Right hindlimb (tissue), 1 donor: ENCODE results near the gene HNRNPAB.
A peak's percentile ranks its signal among the peaks of the same experiment; 100 is the strongest.

Experiments used
- DNase-seq: peaks from one replicate; pipeline ENCODE4 v3.0.0-alpha.2; 2018

HNRNPAB gene

GRCh38 chr5:178204182-178204934, at the start of gene HNRNPAB:
Gene HNRNPAB (plus strand): TSS chr5:178204533. CDS start chr5:178204838, 305 bp downstream.
- peak; percentile 96 for DNase-seq

- no peak for DNase-seq
These were observed 49.3 kb upstream of the HNRNPAB start for GRCh38 chr5:178155065-178155464.

DNA sequence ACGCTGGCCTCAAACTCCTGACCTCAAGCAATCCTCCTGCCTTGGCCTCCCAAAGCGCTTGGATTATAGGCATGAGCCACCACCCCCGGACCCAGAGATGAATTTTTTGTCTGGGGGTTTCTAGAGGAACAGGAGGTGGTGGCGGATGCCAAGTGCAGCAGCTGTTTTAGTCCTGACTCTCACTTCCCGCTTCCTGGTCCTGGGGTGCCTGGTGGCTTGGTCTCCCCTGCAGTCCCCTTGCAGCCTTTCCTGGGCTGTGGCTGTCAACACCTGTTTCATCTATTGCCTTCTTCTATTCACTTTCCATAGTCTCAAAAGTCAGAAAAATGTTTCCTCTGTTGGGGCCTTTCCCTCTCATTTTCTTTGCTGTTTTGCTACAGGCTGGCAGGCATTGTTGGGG, 44.2 kb upstream of the HNRNPAB start:
- DNase-seq, result no peak

DNA sequence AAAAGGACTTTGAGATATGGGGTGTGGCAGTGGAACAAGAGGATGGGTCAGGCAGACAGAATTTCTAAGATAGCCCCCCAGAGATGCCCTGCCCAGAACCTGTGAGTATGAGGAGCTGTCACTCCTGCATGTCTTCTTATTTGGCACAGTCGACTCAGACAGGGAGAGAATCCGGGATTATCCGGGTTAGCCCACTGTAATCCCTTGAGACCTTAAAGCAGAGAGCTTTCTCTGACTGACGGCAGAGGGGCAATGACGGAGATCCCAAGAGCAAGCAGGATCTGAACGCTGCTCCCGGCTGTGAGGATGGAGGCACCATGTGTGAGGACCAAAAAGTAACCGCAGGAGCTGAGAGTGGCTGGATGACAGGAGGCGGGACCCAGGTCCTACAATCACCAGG, 41.9 kb upstream of the HNRNPAB start:
- no peak for DNase-seq

- peak; percentile 84 for DNase-seq
These were observed 40.3 kb upstream of the HNRNPAB start for GRCh38 chr5:178163772-178164735.

- DNase-seq, result no peak
These were observed 38.8 kb upstream of the HNRNPAB start for GRCh38 chr5:178165581-178165980.

GRCh38 chr5:178170455-178170854, 33.9 kb upstream of the HNRNPAB start:
- no peak for DNase-seq

- DNase-seq, result no peak
These were observed 29.9 kb upstream of the HNRNPAB start for GRCh38 chr5:178174456-178174855.

DNA sequence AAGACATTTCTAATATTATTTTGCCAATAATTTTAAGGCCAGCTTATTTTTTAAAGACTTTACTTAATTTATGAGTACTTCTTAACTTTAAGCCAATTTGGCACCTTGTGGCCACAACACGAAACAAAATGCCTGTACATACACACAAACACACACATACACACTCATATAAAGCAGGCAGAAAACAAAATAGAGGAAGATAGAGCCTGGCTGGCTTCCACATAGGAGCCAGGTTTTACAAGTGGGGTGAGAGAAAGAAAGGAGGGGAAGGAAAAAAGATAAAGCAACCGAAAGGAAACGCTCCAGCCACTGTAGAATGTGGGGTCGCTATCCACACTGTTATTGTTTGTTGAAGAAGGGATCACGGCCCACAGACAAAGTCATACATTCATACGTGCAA, 27.5 kb upstream of the HNRNPAB start:
- no peak for DNase-seq

GRCh38 chr5:178177569-178177968, 26.8 kb upstream of the HNRNPAB start:
- no peak for DNase-seq

DNA sequence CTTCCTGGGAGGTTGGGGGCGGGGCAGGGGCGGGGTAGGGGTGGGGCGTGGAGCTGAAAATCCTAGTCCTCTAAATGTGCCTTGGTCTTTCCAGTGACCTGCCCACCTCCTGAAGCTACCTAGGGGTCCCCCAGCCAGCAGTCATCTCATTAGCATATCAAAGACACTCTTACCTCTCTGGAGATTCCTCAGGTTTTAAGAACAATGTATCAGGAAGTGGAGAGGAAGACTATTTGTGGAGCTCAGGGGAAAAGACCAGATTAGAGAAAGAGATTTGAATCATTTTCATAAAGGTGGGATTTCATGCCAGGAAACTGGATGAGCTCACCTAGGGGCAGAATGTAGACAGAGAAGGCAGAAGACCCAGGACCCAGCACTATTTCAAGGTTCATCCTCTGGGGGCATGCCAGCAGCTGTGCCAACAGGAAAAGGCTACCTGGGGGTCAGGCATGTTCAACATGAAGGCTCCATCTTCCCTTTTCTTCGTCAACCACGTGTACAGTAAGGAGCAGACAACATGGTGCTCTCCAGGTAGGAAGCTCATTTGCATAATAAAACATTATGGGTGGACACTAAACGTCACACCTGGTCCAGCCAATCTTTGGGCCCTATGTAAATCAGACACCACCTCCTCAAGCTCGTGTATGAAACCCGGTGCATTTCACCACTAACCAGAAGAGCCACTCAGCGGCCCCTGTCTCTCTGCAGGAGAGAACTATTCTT, 24.0 kb upstream of the HNRNPAB start:
- no peak for DNase-seq

GRCh38 chr5:178182158-178182876, 22.0 kb upstream of the HNRNPAB start:
- DNase-seq, result no peak

DNA sequence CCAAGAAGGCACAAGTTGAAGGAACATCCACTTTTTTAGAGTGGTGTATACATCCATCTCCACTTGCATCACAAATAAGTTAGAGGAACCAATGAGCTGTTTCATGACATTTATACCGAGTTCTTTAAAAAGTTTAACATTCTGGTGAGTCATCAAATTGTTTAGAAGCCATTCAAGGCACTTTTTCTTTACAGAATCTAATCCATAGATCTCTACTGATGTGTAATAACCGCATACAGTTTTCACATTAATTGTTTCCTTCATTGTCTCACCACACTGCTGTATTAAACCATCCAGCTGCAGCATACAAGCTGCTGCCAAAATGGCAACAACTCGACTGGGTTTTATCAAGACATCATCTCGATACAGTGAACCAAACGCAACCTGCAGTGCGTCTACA, 17.9 kb upstream of the HNRNPAB start:
- DNase-seq, result no peak

GRCh38 chr5:178187014-178187413, 17.3 kb upstream of the HNRNPAB start, which contains the start of gene GMCL2:
Gene GMCL2 (minus strand): TSS chr5:178187371. CDS start chr5:178187299, 72 bp downstream.
- no peak for DNase-seq

DNA sequence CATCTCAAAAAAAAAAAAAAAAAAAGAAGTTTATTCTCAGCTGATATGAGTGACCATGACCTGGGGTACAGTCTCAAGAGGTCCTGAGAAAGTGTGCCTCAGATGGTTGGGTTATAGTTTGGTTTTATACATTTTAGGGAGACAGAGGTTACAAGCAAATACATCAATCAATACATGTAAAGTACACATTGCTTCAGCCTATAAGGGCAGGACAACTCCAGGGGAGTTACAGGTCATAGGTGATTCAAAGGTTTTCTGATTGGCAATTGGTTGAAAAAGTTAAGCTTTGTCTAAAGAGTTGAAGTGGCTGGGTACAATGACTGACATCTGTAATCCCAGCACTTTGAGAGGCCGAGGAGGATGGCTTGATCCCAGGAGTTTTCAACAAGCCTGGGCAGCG, 14.9 kb upstream of the HNRNPAB start:
- no peak for DNase-seq

DNA sequence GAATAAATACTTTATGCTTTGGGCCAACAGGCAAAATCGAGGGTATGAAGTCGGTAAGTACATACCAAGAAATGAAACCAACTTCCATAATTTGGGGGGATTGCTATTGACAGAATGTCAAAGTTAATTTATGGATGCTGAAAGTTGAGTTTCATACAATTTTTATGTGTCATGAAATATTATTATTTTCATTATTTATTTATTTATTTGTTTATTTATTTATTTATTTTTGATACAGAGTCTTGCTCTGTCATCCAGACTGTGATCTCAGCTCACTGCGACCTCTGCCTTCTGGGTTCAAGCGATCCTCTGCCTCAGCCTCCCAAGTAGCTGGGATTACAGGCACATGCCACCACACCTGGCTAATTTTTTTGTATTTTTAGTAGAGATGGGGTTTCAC, 12.7 kb upstream of the HNRNPAB start:
- no peak for DNase-seq

DNA sequence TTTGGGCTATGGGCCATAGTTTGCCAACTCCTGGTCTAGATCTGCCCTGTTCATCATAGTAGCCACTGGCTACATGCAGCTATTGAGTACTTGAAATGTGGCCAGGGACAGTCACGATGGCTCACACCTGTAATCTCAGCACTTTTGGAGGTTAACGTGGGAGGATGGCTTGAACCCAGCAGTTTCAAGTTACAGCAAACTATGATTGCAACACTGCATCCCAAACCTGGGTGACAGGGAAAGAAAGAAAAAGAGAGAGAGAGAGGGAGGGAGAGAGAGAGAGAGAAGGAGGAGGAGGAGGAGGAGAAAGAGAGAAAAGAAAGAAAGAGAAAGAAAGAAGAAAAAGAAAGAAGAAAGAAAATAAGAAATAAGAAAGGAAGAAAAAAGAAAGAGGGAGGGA, 12.1 kb upstream of the HNRNPAB start:
- DNase-seq, result no peak

DNA sequence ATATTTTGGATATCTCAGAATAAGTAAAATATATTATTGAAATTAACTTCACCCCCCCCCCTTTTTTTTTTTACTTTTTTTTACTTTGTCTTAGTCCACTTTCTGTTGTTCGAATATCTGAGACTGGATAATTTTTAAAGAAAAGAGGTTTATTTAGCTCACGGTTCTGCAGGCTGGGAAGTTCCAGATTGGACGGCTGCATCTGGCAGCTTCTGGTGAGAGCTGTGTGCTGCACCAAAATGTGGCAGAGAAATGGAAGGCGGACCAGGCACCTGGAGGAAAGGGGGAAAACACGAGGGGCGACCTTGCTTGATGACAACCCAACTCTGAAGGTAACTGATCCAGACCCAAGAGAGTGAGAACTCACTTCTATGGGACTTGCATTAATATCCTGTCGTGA, 11.5 kb upstream of the HNRNPAB start:
- DNase-seq, result no peak

DNA sequence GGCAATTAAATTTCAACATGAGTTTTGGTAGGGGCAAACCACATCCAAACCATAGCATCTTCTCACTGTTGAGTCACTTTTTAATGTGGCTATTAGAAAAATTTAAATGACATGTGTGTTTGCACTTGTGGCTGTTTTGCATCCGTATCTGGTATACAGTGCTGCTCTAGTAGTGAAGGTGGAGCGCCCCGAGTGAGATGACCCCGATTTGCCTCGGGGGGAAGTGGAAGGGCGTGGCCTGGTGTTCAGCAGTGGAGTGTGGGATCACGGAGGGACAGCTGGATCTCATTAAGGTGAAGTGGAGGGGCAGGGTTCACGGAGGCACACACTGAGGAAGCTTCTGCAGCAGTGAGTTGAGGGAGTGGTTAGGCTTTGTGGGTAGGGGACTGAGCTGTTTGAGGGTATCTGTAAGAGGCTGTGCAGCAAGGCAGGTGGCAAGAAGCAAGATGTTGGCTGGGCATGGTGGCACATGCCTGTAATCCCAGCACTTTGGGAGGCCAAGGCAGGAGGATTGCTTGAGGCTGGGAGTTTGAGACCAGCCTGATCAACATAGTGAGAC, 11.0 kb upstream of the HNRNPAB start:
- no peak for DNase-seq

DNA sequence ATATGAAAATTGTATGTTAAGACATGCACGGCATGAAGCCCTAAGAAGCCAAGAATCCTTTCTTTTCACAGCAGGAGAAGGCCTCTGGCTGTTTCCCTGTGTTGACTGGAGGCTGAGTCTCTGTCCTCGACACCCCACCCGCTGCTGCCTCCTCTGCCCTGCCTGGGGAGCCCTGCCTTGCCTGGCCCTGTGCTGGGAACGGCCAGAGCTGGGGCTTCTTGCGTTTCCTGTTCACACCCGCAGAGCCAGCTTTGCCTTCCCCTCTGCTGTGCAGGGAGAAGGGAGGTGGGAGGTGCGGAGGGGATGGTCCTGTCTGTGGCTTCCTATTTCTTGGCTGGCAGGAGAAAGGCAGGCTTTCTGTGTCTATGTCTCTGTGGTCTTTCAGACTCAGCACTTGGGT, 10.3 kb upstream of the HNRNPAB start:
- DNase-seq, result no peak

- DNase-seq, result no peak
These were observed 8.0 kb upstream of the HNRNPAB start for GRCh38 chr5:178196281-178196812.

DNA sequence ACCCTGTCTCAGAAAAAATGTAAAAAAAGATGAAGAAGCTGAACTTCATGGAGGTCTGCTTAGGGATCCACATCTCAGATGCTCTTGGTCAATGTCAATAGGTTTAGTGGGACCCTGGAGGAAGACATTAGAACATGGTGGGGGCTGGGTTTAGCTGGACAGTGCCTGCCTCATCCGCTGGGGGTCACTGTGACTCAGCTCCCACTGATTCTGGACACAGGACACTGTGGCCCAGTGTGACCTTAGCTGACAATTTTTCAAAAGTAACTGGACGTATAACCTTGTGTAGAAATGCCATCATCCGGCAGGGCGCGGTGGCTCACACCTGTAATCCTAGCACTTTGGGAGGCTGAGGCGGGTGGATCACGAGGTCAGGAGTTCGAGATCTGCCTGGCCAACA, 7.3 kb upstream of the HNRNPAB start:
- DNase-seq, result no peak
